KOPT-K1 (cell line): Measurements from ENCODE around the gene NTPCR.
"Not testable (repeated sequence)": the region's sequence is repeated elsewhere in the genome, so short reads cannot be mapped to it uniquely, and the experiment has no call there.

Source experiments
- H3K27ac ChIP-seq: fragments of 200-600 bp; sonication (generic); 2 replicates; pipeline ENCODE4 v1.5.1; 2016; ENCODE audit warnings: antibody characterized with exemption, mild to moderate bottlenecking, low read depth, low read length; ENCODE audit not compliant: poor library complexity, severe bottlenecking
- H3K36me3 ChIP-seq: fragments of 200-600 bp; sonication (generic); 2 replicates; pipeline ENCODE4 v1.5.1; 2017; ENCODE audit warnings: antibody characterized with exemption, mild to moderate bottlenecking, low read length, moderate library complexity; ENCODE audit not compliant: insufficient read depth
- H3K9me3 ChIP-seq: fragments of 200-600 bp; sonication (generic); 2 replicates; pipeline ENCODE4 v1.5.1; 2017; ENCODE audit warnings: antibody characterized with exemption, low read length, mild to moderate bottlenecking; ENCODE audit not compliant: insufficient read depth, poor library complexity, severe bottlenecking

Gene NTPCR

GRCh38 chr1:232998138-232998537 lies 47.7 kb downstream of the NTPCR start:
- Histone ChIP-seq H3K27ac (no peak overlapping the region), H3K9me3 (peaks cover 16% of the 10 kb centered on the region), H3K36me3 (peaks cover 60% of the 10 kb centered on the region)

GRCh38 chr1:232998646-232999045 lies 48.2 kb downstream of the NTPCR start:
- Histone ChIP-seq H3K9me3 (peaks cover 10% of the 10 kb centered on the region), H3K36me3 (peaks cover 55% of the 10 kb centered on the region), H3K27ac (no peak overlapping the region)

- Histone ChIP-seq H3K36me3 (peaks cover 42% of the 10 kb centered on the region), H3K9me3 (no peaks in the 10 kb centered on the region), H3K27ac (no peak overlapping the region)
Measured at GRCh38 chr1:232999956-233000625, 49.7 kb downstream of the NTPCR start.

- H3K36me3 ChIP-seq, result peaks cover 19% of the 10 kb centered on the region; the same call in 1 of the 2 replicates
- not testable (repeated sequence) for H3K9me3 ChIP-seq, H3K27ac ChIP-seq
Measured at GRCh38 chr1:233003638-233004037, 53.2 kb downstream of the NTPCR start.

GRCh38 chr1:233004451-233004850 lies 54.0 kb downstream of the NTPCR start:
- no peaks in the 10 kb centered on the region for H3K9me3 ChIP-seq
- no peak overlapping the region for H3K27ac ChIP-seq
- H3K36me3 ChIP-seq, result peaks cover 15% of the 10 kb centered on the region; the same call in 1 of the 2 replicates

GRCh38 chr1:233005156-233005555 lies 54.7 kb downstream of the NTPCR start:
- no peak overlapping the region for H3K27ac ChIP-seq
- no peaks in the 10 kb centered on the region for H3K9me3 ChIP-seq
- peaks cover 8% of the 10 kb centered on the region; the same call in 1 of the 2 replicates for H3K36me3 ChIP-seq

- H3K27ac ChIP-seq, result no peak overlapping the region
- H3K9me3 ChIP-seq, result no peaks in the 10 kb centered on the region
- peaks cover 3% of the 10 kb centered on the region; the same call in 1 of the 2 replicates for H3K36me3 ChIP-seq
Measured at GRCh38 chr1:233005703-233006102, 55.3 kb downstream of the NTPCR start.

GRCh38 chr1:233006108-233006507 lies 55.7 kb downstream of the NTPCR start:
- Histone ChIP-seq H3K27ac (no peak overlapping the region), H3K36me3 (no peaks in the 10 kb centered on the region), H3K9me3 (no peaks in the 10 kb centered on the region)

- Histone ChIP-seq H3K9me3 (no peaks in the 10 kb centered on the region), H3K27ac (no peak overlapping the region), H3K36me3 (no peaks in the 10 kb centered on the region)
Measured at GRCh38 chr1:233006541-233006973, 56.1 kb downstream of the NTPCR start.

- Histone ChIP-seq H3K27ac (no peak overlapping the region), H3K9me3 (no peaks in the 10 kb centered on the region), H3K36me3 (0 out of 2 replicates have a peak, but pooled peaks cover 6% of the 10 kb centered on the region)
Measured at GRCh38 chr1:233010146-233010545, 59.7 kb downstream of the NTPCR start.

- Histone ChIP-seq H3K9me3 (no peaks in the 10 kb centered on the region), H3K36me3 (0 out of 2 replicates have a peak, but pooled peaks cover 6% of the 10 kb centered on the region), H3K27ac (peak overlapping the region; percentile 15)
Measured at GRCh38 chr1:233012021-233012420, 61.6 kb downstream of the NTPCR start.

- Histone ChIP-seq H3K9me3 (no peaks in the 10 kb centered on the region), H3K36me3 (0 out of 2 replicates have a peak, but pooled peaks cover 6% of the 10 kb centered on the region), H3K27ac (peak overlapping the region; percentile 61)
Measured at GRCh38 chr1:233015965-233016364, 65.6 kb downstream of the NTPCR start.

GRCh38 chr1:233016798-233017197 lies 66.4 kb downstream of the NTPCR start:
- Histone ChIP-seq H3K36me3 (0 out of 2 replicates have a peak, but pooled peaks cover 6% of the 10 kb centered on the region), H3K9me3 (no peaks in the 10 kb centered on the region), H3K27ac (peak overlapping the region; percentile 61)

GRCh38 chr1:233019083-233019482 lies 68.7 kb downstream of the NTPCR start:
- Histone ChIP-seq H3K9me3 (no peaks in the 10 kb centered on the region), H3K27ac (no peak overlapping the region), H3K36me3 (no peaks in the 10 kb centered on the region)

GRCh38 chr1:233019778-233020325 lies 69.4 kb downstream of the NTPCR start:
- Histone ChIP-seq H3K9me3 (no peaks in the 10 kb centered on the region), H3K36me3 (no peaks in the 10 kb centered on the region)

GRCh38 chr1:233020426-233020825 lies 70.0 kb downstream of the NTPCR start:
- H3K9me3 ChIP-seq, result no peaks in the 10 kb centered on the region
- H3K27ac ChIP-seq, result no peak overlapping the region
- H3K36me3 ChIP-seq, result no peaks in the 10 kb centered on the region

More at GRCh38 chr1:233019778-233020325, 69.4 kb downstream of the NTPCR start:
- no peak overlapping the region for H3K27ac ChIP-seq
